HG02763 (cell line): Measurements from ENCODE around the gene MUC5AC.
"Not testable (repeated sequence)": the region's sequence is repeated elsewhere in the genome, so short reads cannot be mapped to it uniquely, and the experiment has no call there.

ENCODE experiments used
- ATAC-seq: cut with Tn5 transposase; IDR thresholded peaks from one replicate; pipeline ENCODE4 v1.9.1; 2021; ENCODE audit warnings: mild to moderate bottlenecking, moderate library complexity; ENCODE audit not compliant: unreplicated experiment

The MUC5AC gene

DNA sequence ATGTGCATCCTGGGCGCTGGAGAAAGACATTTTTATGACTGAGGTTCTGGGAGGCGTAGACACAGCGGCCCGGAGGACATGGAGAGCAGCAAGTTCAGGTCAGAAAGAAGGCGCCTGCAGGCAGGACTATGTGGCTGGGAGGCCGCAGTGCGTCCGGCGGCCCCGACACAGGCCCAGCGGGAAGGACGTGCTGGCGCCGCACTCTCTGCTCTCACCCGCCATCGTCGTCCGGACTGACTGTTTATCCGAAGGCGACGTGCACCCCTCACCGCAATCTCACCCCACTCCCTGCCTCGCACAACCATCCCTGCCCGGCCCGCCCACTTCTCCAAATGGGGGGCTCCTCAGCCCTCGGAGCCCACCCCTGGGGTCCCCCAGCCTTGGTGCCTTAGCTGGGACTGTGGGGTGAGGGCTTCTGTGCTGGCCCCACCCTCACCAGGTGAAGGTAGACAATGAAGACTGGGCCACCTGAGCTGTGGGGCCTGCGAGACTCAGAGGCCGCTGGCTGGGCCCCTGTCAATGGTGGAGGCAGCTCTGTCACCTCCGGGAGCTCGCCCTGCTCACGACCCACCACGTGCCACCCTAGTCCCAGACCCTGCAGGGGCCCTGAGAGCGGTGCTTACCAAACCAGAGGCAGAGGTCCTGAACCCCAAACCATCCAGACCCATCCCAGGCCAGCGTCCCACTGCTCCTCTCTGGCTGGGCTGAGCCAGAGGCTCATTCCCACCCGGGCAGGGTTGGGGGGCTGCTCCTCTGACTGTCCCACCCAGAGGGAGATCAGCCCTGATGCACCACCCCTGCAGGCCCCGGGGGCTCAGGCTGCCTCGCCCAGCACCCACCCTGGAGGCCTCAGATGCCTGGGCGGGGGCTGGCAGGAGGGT is 48.9 kb downstream of the MUC5AC start:
- no peak for ATAC-seq

DNA sequence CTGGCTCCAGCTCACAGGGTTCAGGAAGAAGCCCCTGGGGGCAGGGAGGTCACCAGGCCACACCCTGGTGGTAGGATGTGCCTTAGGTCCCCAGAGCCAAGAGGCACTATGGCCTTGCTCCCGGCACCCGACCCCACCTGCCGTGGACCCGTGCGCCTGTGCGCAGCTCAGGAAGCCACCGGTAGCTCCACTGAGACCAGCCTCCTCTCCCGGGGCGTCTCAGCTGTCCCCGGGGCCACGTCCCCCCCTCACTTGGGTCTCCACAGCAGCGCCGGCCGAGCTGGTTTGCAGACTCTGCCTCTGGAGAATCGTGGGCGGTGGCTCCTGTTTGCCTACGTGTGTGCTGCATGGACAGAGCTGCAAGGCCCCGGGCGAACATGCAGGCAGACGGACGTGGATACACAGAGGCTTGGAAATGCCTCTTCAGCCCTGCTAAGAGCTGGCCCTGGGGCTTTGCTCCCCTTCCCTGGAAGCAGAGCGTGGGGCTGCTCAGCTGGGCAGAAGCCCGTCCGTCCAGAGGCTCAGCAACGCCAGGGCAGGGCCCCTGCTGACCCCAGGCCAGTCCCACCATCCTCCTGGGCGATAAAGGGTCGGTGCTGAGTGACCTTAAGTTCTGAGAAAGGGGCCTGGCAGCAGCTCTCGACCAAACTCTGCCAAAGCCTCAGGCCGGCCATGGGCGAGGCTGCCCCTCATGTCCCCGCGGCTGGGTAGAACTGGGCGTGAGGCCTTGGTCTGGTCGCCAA is 49.8 kb downstream of the MUC5AC start:
- no peak for ATAC-seq

DNA sequence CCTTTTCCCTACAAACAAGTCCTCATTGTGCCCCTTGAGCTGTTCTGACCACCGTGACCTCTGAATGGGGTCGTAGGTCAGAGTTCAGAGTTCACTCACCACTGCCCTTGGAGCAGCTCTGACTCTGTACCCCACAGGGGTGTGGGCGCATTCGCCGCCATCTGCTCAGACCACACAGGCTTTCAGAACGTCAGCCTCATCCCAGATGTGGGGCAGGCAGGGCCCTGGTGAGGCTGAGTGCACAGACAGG is 50.3 kb downstream of the MUC5AC start:
- no peak for ATAC-seq

DNA sequence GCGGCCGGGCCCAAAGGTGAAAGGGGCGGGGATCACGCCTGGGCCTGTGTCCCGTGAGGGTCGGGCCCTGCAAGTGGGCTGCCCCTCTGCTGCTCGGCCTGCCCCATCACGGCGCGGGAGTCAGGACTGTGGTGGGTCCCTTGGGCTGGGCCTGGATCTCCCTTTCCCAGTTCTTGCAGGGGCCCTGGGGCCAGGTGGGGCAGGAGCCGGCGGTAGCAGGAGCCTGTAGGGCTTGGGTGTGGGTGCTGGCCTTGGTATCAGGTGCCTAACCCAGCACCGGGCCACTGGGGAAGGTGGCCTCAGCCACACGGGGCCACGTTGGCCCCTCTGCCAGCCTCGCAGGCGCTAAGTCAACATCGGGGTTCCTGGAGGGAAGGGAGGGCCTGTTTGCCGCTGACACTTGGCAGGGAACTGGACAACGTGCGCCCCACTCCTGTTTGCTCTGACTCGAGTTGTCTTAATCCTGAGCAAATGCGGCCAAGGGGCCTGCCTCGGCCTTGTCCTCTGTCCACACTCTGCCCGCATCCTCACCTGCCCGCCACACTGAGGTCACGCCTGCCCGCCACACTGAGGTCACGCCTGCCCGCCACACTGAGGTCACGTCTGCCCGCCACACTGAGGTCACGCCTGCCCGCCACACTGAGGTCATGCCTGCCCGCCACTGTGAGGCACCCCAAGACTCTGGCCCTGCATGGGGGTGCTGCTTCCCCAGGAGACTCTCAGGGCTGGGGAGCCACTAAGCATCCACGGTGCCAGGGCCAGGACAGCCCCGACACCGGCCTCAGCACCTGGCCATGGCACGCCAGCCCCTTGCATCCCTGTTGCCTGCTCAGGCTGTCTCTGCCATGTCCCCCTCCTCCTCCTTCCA is 50.9 kb downstream of the MUC5AC start:
- ATAC-seq = no peak

DNA sequence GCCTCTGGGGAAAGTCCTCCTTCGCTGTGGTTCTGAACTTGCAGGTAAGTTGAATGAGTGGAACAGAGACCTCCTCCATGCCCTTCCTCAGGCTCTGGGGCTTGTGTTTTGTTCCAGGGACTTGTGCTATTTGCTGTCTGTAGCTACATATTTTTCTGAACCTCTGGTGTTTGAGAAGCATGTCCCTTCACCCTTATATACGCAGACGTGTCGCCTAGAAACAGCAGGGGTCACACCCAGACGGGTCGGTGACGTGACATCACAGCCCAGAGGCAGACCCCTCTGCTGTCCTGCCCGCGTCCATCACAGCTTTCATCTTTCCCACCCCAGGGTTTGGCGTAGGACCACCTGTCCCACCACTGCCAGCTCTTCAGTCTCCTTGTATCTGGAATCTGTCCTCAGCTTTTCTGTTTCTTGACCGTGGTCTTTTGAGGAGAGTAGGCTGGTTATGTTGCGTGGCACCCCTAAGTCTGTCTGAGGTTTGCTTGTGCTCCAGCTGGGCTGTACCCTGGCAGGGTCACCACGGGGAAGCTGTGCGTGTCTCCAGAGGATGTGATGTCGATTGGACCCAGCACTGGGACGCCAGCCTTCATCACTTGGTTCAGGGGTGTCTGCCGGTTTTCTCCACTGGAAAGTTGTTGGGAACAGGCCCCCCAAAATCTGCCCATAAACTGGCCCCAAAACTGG is 51.8 kb downstream of the MUC5AC start:
- ATAC-seq = no peak

DNA sequence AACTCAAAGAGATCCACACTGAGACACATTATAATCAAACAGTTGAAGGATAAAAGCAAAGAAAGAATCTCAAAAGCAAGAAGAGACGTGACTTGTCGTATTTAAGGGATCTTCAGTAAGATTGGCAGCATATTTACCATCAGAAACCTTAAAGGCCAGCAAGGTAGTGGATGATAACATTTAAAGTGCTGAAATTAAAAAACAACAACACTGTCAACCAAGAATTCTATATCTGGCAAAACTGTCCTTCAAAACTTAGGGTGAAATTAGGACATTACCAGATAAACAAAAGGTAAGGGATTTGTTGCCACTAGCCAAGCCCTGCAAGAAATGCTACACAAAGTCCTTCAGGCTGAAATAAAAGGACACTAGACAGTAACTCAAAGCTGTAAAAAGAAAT is 54.1 kb downstream of the MUC5AC start:
- no peak for ATAC-seq

DNA sequence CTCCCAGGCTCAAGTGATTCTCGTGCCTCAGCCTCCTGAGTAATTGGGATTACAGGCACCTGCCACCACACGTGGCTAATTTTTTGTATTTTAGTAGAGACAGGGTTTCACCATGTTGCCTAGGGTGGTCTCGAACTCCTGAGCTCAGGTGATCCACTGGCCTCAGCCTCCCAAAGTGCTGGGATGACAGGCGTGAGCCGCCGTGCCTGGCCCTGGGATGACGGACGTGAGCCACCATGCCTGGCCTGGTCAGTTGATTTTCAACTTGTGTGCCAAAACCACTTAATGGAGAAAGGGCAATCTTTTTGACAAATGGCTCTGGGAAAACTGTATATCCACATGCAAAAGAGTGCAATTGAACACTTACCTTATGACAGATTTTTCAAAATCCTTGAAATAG is 58.1 kb downstream of the MUC5AC start:
- not testable (repeated sequence) for ATAC-seq

DNA sequence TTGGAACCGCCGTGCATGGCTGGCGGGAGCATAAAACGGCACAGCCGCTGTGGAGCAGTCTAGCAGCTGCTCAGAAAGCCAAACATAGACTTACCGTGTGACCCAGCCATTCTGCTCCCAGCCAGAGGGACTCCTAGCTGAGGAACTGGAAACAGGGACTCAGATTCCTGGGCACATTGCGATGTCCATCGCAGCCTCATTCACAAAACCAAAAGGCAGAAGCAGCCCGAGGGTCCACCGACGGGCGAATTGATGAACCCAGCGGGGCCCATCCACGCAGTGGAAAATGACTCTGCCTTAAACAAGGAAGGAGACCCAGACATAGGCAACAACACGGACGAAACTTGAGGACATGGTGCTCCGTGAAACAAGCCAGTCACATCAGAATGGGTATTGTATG is 59.4 kb downstream of the MUC5AC start:
- ATAC-seq = no peak

DNA sequence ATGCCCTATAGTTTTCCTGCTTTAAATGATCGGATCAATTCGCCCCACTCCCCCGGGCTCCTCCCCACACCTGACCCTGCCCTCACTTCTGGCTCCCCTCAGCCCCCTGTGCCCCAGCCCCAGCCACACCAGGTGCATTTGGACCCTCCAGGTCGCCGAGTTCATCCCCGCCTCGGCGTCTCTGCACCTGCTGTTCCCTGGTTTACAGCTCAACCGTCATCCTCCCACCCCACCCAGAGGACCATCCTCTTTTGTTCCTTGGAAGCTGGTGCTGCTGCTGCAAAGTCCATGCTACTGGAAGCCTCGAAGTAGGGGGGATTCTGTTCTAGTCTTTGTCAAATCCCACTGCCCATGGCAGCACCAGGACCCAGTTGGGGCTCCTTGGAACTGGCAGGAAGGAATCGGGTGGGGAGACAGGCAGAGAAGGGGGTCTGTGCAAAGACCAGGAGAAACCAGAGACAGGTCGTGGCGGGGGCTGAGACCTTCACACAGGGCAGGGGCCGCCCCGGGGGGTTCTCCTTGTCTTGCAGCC is 60.6 kb downstream of the MUC5AC start:
- ATAC-seq = no peak

DNA sequence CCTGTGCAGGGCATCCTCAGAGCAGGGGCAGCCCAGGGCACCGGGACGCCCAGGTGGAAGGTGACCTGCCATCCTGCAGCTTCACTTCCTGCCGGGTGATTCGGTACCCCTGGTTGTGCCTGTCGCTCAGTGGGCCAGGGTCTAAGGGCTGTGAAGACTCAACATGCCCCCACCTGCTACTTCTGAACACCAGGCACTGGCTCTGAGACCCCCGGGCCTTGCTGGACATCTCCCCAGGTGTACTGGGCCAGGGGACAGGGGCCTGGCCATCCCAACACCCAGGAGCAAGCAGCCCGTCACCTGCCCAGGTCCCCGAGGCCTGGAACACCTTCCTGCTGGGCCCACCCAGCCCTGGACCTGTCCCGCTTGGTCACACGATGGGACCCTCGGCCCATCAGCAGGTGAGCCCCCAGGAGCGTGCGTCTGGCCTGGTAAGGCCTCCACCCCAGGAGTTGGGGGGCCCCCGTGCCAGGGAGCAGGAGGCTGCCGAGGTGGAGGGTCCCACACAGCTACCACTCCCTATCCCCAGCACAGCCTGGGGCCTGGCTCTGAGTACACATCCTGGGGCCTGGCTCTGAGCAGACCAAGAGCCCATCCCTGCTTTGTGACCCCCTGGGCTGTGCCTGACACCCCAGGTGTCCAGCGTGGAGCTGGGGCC is 61.2 kb downstream of the MUC5AC start:
- ATAC-seq = no peak

DNA sequence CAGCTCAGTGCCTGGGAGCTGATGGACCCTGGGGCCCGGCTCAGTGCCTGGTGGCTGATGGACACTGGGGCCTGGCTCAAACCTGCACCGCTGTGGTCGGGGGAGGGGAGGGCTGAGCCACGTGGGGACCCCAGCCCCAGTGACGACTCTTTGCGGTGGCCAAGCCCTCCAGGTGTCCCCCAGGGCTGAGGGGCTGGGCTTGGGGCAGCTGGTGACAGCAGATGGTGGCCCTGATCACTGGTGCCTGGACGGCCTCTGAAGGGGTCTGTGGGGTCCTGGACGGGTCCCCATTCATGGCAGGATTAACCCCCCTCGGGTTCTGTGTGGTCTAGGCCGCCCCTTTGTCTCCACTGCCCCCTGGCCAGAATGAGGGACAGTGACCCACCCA is 61.7 kb downstream of the MUC5AC start:
- no peak for ATAC-seq

DNA sequence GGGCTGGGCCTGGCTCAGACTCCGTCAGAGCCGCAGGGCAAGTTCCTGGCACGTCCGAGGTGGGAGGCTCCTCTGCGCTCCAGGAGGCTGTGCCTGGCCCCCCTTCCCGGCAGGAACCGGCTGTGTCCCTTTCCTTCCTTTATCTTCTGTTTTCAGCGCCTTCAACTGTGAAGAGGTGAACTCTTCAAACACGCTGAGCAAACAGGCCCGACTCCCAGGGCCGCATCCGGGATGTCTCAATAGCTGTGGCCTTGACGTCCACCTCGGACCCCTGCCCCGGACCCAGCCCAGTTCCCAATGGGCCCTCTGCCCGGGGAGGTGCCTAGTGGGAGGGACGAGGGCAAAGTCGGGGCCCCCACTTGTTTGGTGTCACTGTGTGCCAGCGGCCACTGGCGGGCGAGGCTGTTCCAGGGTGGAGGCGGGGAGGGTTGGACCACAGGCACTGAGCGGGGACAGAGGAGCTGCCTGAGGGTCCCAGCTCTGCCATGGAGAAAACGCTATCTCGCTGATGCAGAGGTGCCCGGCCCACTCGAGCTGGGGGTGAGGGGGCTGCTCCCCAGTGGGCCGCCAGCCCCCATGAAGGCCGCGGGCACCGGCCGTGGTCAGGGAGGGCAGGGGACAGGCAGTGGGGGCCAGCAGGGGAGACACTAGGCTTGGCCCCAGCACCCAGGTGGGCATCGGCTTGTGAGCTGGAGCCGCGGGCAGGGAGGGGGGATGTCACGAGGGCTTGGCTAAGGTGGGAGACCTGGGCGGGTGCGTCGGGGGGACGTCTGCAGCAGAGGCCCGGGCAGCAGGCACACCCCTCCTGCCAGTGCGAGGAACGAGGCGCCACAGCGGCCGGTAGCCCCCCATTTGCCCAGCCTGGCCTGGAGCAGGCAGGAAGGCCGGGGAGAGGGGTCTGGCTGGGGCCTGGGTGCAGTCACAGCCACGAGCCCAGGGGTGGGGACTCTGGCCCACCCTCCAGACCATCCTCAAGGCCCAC is 62.4 kb downstream of the MUC5AC start:
- no peak for ATAC-seq

DNA sequence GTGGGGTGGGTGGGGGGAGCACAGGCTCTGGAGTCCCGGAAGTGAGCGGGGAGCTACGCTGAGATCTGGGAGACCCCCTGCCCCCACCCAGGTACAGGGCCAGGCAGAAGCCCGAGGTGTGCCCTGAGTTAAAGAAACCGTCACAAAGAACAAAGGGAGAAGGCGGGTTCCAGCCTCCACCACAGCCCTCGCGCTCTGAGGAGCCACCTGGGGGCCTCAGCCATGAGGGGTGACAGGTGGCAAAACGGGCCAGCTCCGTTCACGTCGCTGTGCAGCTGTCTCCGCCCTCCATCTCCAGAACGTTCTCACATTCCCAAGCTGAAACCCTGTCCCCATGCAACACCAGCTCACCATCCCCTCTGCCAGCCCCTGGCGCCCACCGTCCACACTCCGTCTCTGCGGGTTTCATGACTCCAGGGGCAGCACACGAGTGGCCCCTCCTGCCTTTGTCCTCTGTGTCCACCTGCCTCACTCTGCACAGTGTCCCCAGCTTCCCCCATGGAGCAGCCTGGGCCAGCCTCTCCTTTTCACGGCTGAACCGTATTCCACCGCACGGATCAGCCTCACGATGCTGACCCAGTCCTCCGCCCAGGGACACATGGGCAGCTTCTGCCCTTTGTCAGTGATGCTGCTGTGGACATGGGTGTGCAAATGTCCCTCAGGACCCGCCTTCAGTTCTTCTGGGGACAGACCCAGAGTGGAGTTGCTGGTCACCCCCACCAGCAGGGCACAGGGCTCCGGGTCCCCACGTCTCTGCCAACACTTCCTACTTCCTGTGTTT is 63.4 kb downstream of the MUC5AC start:
- ATAC-seq = no peak

DNA sequence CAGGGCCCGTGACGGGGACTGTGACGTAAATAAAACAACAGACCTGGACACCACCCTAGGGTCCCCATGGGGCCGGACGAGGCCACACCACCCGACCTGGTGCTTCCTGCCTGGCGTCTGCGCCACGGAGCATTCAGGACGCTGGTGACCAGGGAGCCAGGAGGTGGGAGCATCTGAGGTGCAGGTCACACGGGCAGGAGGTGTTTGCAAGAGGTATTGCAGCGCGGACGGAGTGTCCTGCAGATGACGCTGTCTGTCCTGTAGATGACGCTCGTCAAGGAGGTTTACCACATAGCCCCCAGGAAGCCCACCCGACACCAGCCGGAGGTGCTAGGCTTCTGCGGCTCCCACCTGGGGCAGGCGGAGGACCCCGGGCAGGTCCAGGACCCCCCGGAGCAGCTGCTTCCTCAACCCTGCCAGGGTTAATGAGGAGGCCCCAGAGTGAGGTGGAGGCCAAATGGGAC is 64.1 kb downstream of the MUC5AC start:
- no peak for ATAC-seq

DNA sequence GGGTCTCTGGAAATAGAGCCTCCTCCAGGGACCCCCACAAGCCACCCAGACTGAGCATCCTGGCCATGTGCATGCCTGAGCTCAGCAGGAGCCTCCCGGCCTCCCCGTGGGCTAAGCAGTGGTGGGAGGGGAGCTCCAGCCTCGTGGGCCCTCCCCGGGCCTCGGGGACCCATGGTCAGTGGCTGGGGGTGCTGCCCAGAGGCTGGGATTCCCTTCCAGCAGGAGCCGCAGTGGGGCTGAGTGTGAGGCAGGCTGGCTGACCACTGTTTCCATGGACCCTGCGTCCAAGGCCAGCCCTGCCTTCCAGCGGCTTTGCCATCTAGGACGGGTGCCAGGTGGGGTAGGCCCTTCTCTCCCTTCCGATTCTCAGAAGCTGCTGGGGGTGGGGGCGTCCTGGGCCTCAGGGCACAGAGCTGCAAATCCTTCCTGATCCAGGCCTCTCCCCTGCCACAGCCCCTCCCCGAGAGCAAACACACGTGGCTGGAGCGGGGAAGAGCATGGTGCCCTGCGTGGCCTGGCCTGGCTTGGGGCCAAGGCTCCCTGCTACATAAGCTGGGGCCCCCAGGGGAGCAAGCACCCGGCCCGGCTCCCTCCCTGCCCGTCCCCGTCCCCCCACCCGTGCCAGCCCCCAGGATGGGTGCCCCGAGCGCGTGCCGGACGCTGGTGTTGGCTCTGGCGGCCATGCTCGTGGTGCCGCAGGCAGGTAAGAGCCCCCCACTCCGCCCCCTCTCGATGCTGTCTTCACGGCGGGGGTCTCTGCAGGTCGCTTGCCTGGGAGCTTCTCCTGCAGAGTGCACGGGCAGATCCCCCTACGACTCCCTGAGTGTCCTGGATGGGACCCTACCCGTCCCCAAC is 65.0 kb downstream of the MUC5AC start, which contains the start of gene MUC5B:
MUC5B (plus strand) TSS at position 576 of the 855 bp plus-strand sequence; CDS start at position 634, 58 bp downstream.
- no peak for ATAC-seq

DNA sequence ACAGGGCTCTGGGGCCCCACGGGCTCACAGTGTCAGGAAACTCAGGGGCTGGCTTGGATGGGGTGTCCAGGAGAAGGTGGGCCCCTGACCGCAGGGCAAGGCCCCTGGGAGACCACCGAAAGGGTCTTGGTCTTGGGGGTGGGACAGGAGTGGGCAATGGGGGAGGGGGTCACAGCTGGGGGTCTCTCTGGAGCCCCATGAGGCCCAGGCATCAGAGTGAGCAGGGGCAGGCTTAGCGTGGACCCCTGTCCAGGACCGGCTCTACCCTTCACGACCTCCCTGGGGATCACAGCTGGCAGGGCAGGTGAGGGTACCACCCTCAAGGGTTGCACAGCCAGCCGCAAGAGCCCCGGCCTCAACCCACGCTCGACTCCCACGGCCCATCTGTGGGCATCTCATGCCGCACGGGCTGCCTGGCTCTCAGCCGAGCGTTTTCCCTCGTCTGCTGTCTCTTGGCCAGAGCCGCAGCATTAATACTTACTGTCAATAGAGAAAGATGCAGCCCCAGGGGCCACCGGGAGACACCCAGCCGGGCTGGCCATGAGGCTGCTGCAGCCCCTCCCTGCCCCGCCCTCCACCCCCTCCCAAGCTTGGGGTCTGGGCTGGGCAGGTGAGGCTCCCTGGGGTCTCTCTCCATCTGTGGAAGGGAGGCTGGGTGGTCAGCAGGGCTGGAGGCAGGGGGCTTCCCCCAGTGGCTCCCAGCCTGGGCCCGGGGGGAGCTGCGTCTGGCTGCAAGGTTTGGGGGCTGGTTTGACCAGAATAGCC is 65.8 kb downstream of the MUC5AC start:
- no peak for ATAC-seq
